ENCODE data around the gene PDZD7.

Gene PDZD7

DNA sequence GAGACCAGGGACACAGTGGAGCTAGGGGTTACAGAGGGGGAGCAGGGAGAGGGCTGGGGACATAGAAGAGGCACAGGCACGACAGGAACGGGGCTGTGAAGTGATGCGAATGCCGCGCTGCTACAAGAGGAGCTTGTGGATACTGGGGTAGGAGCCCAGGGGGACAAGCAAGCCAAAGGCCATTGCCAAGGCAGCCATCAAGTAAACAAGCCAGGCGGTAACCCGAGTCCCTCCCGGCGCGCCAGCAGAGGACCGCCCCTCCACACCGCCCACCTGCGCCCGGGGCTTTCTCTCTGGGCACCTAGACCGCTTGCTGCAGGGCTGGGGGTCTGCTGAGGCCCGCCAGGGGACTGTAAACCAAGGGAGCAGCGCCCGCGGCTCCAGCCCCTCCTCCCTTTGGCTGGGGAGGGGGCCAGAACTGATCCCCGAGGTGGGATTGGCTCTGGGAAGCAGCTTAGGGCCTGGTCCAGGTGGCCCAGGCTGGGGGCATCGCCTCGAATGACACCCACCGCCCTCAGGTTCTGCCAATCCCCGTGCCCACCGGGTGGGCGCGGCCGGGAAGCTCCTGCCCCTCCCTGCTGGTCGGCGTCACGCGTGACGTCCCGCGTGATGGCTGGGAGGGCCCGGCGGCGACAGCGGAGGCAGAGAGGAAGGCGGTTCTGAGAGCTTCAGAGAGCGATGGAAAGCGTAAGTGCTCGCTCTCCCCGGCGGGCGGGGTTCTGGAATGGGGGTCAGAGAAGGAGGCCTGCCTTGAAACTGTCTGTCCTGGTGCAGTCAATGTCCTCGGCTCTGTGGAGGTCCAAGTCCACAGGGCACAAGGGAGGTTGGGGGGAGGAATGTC is 1.1 kb upstream of the PDZD7 start:
- peak overlapping the region; percentile 84 for H3K4me3 ChIP-seq (ENCODE audit: low read length)
- no peak for DNase-seq (ENCODE audit: low read depth)
- no peak for TF ChIP-seq CTCF (conservative IDR thresholded peaks at IDR 0.05; ENCODE audit: low read depth, low read length)

- H3K4me3 ChIP-seq (ENCODE audit: low read length) = peak overlapping the region; percentile 84
- no peak for TF ChIP-seq CTCF (conservative IDR thresholded peaks at IDR 0.05; ENCODE audit: low read depth, low read length)
- DNase-seq (ENCODE audit: low read depth) = no peak
Observed at GRCh38 chr10:101030496-101031127, 317 bp downstream of the PDZD7 start.

- peak; percentile 37 for TF ChIP-seq CTCF (conservative IDR thresholded peaks at IDR 0.05; ENCODE audit: low read depth, low read length)
- H3K4me3 ChIP-seq (ENCODE audit: low read length) = no peak overlapping the region
- DNase-seq (ENCODE audit: low read depth) = no peak
Observed at GRCh38 chr10:101029520-101030295, 1.2 kb downstream of the PDZD7 start.

DNA sequence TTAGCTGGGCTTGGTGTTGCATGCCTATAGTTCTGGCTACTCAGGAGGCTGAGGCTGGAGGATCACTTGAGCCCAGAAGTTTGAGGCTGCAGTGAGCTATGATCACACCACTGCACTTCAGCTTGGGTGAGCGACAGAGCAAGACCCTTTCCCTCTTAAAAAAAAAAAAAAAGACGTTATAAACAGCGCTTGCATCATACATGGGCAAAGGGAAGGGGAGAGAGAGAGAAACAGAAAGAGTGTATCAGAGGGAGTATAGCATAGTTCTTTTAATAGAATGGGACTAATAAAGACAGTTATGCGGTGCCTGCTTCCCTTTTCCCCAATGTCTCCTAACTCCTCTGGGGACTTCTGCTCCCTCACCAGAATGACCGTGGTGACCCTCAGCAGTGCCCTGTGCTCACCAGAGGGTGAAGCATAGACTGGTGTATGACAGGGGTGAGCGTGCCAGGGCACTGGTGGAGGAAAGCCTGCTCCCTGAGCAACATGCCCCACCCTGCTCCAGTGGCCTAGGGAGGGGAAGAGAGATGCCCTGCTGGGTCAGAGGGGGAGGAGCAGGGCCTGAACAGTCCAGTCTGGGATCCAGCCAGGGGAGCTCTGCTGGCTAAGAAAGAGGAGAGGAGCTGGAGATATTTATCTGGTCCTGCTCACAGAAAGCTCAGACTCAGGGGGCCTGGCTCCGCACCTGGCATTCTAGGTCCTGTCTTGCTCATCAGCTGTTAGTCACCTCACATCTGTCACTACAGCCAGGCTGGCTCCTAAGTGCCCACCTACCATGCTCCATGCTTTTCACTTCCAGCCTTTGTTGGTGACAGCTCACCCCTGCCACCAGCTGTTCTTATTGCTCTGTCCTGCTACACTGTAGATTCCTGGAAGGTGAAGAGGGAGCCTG is 2.2 kb downstream of the PDZD7 start:
- no peak overlapping the region for H3K4me3 ChIP-seq (ENCODE audit: low read length)
- no peak for TF ChIP-seq CTCF (conservative IDR thresholded peaks at IDR 0.05; ENCODE audit: low read depth, low read length)
- no peak for DNase-seq (ENCODE audit: low read depth)

DNA sequence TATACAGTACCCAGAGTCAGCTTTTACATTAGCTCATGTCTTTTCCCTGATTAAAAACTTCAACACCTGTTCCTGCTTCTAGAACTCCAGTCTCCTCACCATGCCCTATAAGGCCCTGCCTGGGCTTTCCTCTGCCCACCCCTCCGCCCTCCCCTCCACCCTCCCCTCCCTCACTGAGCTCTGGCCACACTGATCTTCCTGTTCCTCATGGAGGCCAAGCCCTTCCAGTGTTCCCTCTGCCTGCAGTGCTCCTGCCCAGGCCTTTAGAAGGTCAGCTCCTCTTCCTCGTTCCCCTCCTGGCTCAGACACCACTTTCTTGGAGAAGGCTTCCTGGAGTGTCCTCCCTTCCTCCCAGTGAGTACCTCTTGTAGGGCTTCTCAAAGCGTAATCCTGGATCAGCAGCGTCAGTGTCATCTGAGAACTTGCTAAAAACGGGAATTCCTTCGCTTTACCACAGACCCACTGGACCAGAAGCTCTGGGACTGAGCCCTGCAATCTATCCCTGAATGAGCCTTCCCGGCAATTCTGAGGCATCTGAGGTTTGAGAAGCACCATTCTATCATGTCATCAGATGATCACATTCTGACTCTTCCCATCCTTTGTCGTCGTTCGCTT is 3.7 kb downstream of the PDZD7 start:
- no peak for DNase-seq (ENCODE audit: low read depth)
- H3K4me3 ChIP-seq (ENCODE audit: low read length) = no peak overlapping the region
- TF ChIP-seq CTCF (conservative IDR thresholded peaks at IDR 0.05; ENCODE audit: low read depth, low read length) = no peak
